GM23338 (cell line): ENCODE measurements around the gene PPP1CB. TPM values are rescaled to one million over a fixed set of nuclear protein-coding genes. Genes with fewer than 3 reads are reported as not detected.

Experiments used
- ATAC-seq: fragments of 200-7000 bp; cut with Tn5 transposase; 3 replicates; pipeline ENCODE4 v1.9.1; 2020
- DNase-seq: peaks from one replicate; pipeline ENCODE4 v3.0.0-alpha.2; 2015; ENCODE audit warnings: low spot score
- H2AFZ ChIP-seq: fragments of 200-600 bp; sonication (generic); 2 replicates; pipeline ENCODE4 v1.8.0; 2016; ENCODE audit warnings: antibody characterized with exemption, mild to moderate bottlenecking, moderate library complexity
- H3F3A ChIP-seq: fragments of 200-600 bp; sonication (generic); replicated peaks from 2 replicates; pipeline ENCODE4 v1.8.0; 2017; ENCODE audit warnings: antibody characterized with exemption, mixed run types, low read depth
- H3K27ac ChIP-seq: fragments of 200-600 bp; sonication (generic); 2 replicates; pipeline ENCODE4 v1.6.1; 2016; ENCODE audit warnings: low read depth
- H3K27me3 ChIP-seq: fragments of 200-600 bp; sonication (generic); 2 replicates; pipeline ENCODE4 v1.8.0; 2016; ENCODE audit warnings: mild to moderate bottlenecking, mixed run types, moderate library complexity; ENCODE audit not compliant: insufficient read depth
- H3K36me3 ChIP-seq: fragments of 200-600 bp; sonication (generic); 2 replicates; pipeline ENCODE4 v1.8.0; 2016; ENCODE audit warnings: mild to moderate bottlenecking; ENCODE audit not compliant: insufficient read depth
- H3K4me1 ChIP-seq: fragments of 200-600 bp; sonication (generic); 2 replicates; pipeline ENCODE4 v1.8.0; 2016; ENCODE audit warnings: mild to moderate bottlenecking, moderate library complexity; ENCODE audit not compliant: insufficient read depth
- H3K4me2 ChIP-seq: fragments of 200-600 bp; sonication (generic); 2 replicates; pipeline ENCODE4 v1.7.1; 2017; ENCODE audit warnings: mixed run types
- H3K4me3 ChIP-seq: fragments of 200-600 bp; sonication (generic); 2 replicates; pipeline ENCODE4 v1.6.1; 2016; ENCODE audit warnings: mixed run types
- H3K79me2 ChIP-seq: fragments of 200-600 bp; sonication (generic); replicated peaks from 2 replicates; pipeline ENCODE4 v1.8.0; 2017; ENCODE audit warnings: mild to moderate bottlenecking; ENCODE audit not compliant: insufficient read depth
- H3K9me2 ChIP-seq: fragments of 200-600 bp; sonication (generic); 2 replicates; pipeline ENCODE4 v1.8.0; 2017; ENCODE audit not compliant: insufficient read depth
- H4K20me1 ChIP-seq: fragments of 200-600 bp; sonication (generic); replicated peaks from 2 replicates; pipeline ENCODE4 v1.8.0; 2017; ENCODE audit warnings: mild to moderate bottlenecking; ENCODE audit not compliant: insufficient read depth
- H3K27ac Mint-ChIP-seq: 2 replicates; pipeline ENCODE4 v1.8.0; 2020; ENCODE audit warnings: inconsistent platforms, mild to moderate bottlenecking, moderate library complexity, mixed read lengths
- H3K27me3 Mint-ChIP-seq: 3 replicates; pipeline ENCODE4 v1.8.0; 2022; ENCODE audit warnings: low read depth, mild to moderate bottlenecking, moderate library complexity, mixed read lengths, inconsistent platforms; ENCODE audit not compliant: insufficient read depth, poor library complexity
- H3K36me3 Mint-ChIP-seq: 3 replicates; pipeline ENCODE4 v1.8.0; 2021; ENCODE audit warnings: low read depth, mild to moderate bottlenecking, inconsistent platforms, moderate library complexity, mixed read lengths
- H3K4me1 Mint-ChIP-seq: 3 replicates; pipeline ENCODE4 v1.8.0; 2020; ENCODE audit warnings: mild to moderate bottlenecking, inconsistent platforms, mixed read lengths
- H3K4me3 Mint-ChIP-seq: 3 replicates; pipeline ENCODE4 v1.8.0; 2021; ENCODE audit warnings: moderate library complexity, mild to moderate bottlenecking, inconsistent platforms, mixed read lengths
- H3K9me3 Mint-ChIP-seq: 3 replicates; pipeline ENCODE4 v1.8.0; 2020; ENCODE audit warnings: moderate library complexity, mild to moderate bottlenecking, inconsistent platforms, mixed read lengths
- CREB1 ChIP-seq: fragments of 250-450 bp; sonication (Bioruptor Pico); IDR thresholded peaks from 2 replicates; pipeline ENCODE4 v1.5.0; 2020; ENCODE audit warnings: low read depth, mild to moderate bottlenecking, moderate library complexity
- POLR2AphosphoS5 ChIP-seq: IDR thresholded peaks from 2 replicates; pipeline ENCODE4 v1.6.1; 2016; ENCODE audit warnings: antibody characterized with exemption, low read depth
- ZNF114 ChIP-seq: fragments of 250-450 bp; sonication (Bioruptor Pico); IDR thresholded peaks from 2 replicates; pipeline ENCODE4 v1.5.0; 2020; ENCODE audit warnings: mild to moderate bottlenecking, moderate library complexity
- ZNF331 ChIP-seq: fragments of 250-450 bp; sonication (Bioruptor Pico); IDR thresholded peaks from 2 replicates; pipeline ENCODE4 v1.5.0; 2020; ENCODE audit warnings: low read depth, mild to moderate bottlenecking, moderate library complexity
- polyA plus RNA-seq: library from polyadenylated mRNA; unstranded; fragments of >200 nt; fragmentation: Nextera tagmentation; extraction: Ambion mirVana; gene quantifications from 2 replicates; pipeline ENCODE4 v1.2.1, GENCODE V29; 2016
- total RNA-seq: library from RNA; depleted of rRNA; stranded (reverse); fragments of >200 nt; shearing (Covaris generic); gene quantifications from 2 replicates; pipeline ENCODE4 v1.2.3, GENCODE V29; 2014
- TF ChIP-seq, protein P1 (sequence below): IDR thresholded peaks from one replicate; pipeline ENCODE4 v1.6.1; 2018; ENCODE audit warnings: antibody characterized with exemption; ENCODE audit not compliant: unreplicated experiment
- TF ChIP-seq, protein P2 (sequence below), 2 experiments: fragments of 200-600 bp in 1 of 2; sonication (generic) in 1 of 2; conservative IDR thresholded peaks; 2 replicates each; pipeline versions ENCODE4 v1.5.1 to v1.6.1; 2016 to 2017; ENCODE audit warnings: antibody characterized with exemption in 2 of 2, low read depth in 2 of 2, mild to moderate bottlenecking in 2 of 2, moderate library complexity in 1 of 2
- TF ChIP-seq, protein P3 (sequence below): fragments of 250-450 bp; sonication (Bioruptor Pico); IDR thresholded peaks from 2 replicates; pipeline ENCODE4 v1.5.0; 2020; ENCODE audit warnings: mild to moderate bottlenecking, moderate library complexity
- TF ChIP-seq, protein P4 (sequence below): IDR thresholded peaks from 2 replicates; pipeline ENCODE4 v1.6.1; 2016; ENCODE audit warnings: antibody characterized with exemption

PPP1CB gene
- total and polyA plus RNA-seq, 2 experiments from 2014 or later = 103 to 118 TPM

DNA sequence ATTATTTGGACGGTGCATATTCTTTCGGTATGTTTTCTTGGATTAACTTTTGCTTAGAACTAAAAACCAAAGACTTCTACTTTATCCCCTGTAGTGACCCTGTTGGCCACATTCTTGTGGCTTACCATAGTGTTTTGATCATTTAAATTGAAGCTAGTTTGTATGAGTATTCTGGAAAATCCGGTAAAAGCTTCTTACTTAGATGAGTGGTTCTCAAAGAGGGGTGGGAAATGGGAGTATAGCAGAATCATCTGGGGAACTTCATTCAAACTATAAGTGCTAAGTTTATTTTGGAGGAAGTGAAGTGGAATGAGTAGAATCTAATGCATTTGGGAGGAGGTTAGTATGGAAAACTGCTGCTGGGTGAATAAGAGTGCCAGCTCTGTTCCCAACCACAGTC lies 3.8 kb downstream of the PPP1CB start:
- Mint-ChIP-seq H3K9me3 (no peaks in the 10 kb centered on the region), H3K4me1 (peaks cover 38% of the 10 kb centered on the region), H3K36me3 (peaks cover 8% of the 10 kb centered on the region), H3K27me3 (peaks cover 13% of the 10 kb centered on the region), H3K27ac (peak overlapping the region; percentile 14; the same call in 1 of the 2 replicates), H3K4me3 (peak overlapping the region; percentile 11; the same call in 1 of the 3 replicates)
- Histone ChIP-seq H3K4me3 (no peak overlapping the region), H3K4me2 (peak overlapping the region; percentile 11; the same call in 1 of the 2 replicates), H4K20me1 (peaks cover 43% of the 10 kb centered on the region), H3F3A (no peaks in the 10 kb centered on the region), H3K27ac (no peak overlapping the region), H3K79me2 (peaks cover 86% of the 10 kb centered on the region), H3K9me2 (no peaks in the 10 kb centered on the region), H2AFZ (no peak overlapping the region), H3K27me3 (0 out of 2 replicates have a peak, but pooled peaks cover 4% of the 10 kb centered on the region), H3K36me3 (no peaks in the 10 kb centered on the region), H3K4me1 (peaks cover 23% of the 10 kb centered on the region)
- TF ChIP-seq, protein P1, sequence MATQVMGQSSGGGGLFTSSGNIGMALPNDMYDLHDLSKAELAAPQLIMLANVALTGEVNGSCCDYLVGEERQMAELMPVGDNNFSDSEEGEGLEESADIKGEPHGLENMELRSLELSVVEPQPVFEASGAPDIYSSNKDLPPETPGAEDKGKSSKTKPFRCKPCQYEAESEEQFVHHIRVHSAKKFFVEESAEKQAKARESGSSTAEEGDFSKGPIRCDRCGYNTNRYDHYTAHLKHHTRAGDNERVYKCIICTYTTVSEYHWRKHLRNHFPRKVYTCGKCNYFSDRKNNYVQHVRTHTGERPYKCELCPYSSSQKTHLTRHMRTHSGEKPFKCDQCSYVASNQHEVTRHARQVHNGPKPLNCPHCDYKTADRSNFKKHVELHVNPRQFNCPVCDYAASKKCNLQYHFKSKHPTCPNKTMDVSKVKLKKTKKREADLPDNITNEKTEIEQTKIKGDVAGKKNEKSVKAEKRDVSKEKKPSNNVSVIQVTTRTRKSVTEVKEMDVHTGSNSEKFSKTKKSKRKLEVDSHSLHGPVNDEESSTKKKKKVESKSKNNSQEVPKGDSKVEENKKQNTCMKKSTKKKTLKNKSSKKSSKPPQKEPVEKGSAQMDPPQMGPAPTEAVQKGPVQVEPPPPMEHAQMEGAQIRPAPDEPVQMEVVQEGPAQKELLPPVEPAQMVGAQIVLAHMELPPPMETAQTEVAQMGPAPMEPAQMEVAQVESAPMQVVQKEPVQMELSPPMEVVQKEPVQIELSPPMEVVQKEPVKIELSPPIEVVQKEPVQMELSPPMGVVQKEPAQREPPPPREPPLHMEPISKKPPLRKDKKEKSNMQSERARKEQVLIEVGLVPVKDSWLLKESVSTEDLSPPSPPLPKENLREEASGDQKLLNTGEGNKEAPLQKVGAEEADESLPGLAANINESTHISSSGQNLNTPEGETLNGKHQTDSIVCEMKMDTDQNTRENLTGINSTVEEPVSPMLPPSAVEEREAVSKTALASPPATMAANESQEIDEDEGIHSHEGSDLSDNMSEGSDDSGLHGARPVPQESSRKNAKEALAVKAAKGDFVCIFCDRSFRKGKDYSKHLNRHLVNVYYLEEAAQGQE = no peak
- TF ChIP-seq POLR2AphosphoS5 = no peak
- TF ChIP-seq, protein P2, sequence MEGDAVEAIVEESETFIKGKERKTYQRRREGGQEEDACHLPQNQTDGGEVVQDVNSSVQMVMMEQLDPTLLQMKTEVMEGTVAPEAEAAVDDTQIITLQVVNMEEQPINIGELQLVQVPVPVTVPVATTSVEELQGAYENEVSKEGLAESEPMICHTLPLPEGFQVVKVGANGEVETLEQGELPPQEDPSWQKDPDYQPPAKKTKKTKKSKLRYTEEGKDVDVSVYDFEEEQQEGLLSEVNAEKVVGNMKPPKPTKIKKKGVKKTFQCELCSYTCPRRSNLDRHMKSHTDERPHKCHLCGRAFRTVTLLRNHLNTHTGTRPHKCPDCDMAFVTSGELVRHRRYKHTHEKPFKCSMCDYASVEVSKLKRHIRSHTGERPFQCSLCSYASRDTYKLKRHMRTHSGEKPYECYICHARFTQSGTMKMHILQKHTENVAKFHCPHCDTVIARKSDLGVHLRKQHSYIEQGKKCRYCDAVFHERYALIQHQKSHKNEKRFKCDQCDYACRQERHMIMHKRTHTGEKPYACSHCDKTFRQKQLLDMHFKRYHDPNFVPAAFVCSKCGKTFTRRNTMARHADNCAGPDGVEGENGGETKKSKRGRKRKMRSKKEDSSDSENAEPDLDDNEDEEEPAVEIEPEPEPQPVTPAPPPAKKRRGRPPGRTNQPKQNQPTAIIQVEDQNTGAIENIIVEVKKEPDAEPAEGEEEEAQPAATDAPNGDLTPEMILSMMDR (conservative IDR thresholded peaks at IDR 0.05; ENCODE audit: low read depth in 2 of 2) = no peak
- no peak for TF ChIP-seq ZNF114 (CRISPR knock-in tag)
- TF ChIP-seq, protein P3, sequence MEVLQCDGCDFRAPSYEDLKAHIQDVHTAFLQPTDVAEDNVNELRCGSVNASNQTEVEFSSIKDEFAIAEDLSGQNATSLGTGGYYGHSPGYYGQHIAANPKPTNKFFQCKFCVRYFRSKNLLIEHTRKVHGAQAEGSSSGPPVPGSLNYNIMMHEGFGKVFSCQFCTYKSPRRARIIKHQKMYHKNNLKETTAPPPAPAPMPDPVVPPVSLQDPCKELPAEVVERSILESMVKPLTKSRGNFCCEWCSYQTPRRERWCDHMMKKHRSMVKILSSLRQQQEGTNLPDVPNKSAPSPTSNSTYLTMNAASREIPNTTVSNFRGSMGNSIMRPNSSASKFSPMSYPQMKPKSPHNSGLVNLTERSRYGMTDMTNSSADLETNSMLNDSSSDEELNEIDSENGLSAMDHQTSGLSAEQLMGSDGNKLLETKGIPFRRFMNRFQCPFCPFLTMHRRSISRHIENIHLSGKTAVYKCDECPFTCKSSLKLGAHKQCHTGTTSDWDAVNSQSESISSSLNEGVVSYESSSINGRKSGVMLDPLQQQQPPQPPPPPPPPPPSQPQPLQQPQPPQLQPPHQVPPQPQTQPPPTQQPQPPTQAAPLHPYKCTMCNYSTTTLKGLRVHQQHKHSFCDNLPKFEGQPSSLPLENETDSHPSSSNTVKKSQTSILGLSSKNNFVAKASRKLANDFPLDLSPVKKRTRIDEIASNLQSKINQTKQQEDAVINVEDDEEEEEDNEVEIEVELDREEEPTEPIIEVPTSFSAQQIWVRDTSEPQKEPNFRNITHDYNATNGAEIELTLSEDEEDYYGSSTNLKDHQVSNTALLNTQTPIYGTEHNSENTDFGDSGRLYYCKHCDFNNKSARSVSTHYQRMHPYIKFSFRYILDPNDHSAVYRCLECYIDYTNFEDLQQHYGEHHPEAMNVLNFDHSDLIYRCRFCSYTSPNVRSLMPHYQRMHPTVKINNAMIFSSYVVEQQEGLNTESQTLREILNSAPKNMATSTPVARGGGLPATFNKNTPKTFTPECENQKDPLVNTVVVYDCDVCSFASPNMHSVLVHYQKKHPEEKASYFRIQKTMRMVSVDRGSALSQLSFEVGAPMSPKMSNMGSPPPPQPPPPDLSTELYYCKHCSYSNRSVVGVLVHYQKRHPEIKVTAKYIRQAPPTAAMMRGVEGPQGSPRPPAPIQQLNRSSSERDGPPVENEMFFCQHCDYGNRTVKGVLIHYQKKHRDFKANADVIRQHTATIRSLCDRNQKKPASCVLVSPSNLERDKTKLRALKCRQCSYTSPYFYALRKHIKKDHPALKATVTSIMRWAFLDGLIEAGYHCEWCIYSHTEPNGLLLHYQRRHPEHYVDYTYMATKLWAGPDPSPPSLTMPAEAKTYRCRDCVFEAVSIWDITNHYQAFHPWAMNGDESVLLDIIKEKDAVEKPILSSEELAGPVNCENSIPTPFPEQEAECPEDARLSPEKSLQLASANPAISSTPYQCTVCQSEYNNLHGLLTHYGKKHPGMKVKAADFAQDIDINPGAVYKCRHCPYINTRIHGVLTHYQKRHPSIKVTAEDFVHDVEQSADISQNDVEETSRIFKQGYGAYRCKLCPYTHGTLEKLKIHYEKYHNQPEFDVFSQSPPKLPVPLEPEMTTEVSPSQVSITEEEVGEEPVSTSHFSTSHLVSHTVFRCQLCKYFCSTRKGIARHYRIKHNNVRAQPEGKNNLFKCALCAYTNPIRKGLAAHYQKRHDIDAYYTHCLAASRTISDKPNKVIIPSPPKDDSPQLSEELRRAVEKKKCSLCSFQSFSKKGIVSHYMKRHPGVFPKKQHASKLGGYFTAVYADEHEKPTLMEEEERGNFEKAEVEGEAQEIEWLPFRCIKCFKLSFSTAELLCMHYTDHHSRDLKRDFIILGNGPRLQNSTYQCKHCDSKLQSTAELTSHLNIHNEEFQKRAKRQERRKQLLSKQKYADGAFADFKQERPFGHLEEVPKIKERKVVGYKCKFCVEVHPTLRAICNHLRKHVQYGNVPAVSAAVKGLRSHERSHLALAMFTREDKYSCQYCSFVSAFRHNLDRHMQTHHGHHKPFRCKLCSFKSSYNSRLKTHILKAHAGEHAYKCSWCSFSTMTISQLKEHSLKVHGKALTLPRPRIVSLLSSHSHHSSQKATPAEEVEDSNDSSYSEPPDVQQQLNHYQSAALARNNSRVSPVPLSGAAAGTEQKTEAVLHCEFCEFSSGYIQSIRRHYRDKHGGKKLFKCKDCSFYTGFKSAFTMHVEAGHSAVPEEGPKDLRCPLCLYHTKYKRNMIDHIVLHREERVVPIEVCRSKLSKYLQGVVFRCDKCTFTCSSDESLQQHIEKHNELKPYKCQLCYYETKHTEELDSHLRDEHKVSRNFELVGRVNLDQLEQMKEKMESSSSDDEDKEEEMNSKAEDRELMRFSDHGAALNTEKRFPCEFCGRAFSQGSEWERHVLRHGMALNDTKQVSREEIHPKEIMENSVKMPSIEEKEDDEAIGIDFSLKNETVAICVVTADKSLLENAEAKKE (CRISPR knock-in tag) = no peak
- no peak for TF ChIP-seq CREB1 (CRISPR knock-in tag)
- no peak for TF ChIP-seq ZNF331
- TF ChIP-seq, protein P4, sequence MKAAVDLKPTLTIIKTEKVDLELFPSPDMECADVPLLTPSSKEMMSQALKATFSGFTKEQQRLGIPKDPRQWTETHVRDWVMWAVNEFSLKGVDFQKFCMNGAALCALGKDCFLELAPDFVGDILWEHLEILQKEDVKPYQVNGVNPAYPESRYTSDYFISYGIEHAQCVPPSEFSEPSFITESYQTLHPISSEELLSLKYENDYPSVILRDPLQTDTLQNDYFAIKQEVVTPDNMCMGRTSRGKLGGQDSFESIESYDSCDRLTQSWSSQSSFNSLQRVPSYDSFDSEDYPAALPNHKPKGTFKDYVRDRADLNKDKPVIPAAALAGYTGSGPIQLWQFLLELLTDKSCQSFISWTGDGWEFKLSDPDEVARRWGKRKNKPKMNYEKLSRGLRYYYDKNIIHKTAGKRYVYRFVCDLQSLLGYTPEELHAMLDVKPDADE = no peak
- DNase-seq (no peak), ATAC-seq (no peak)
